ENCODE data around the gene RBPJ. TPM values are rescaled to one million over a fixed set of nuclear protein-coding genes. Genes with fewer than 3 reads are reported as not detected.
"Not testable (repeated sequence)": the region's sequence is repeated elsewhere in the genome, so short reads cannot be mapped to it uniquely, and the experiment has no call there.

Gene RBPJ
- total RNA-seq, 1 donor from 2014 or later: 28.6 TPM

DNA sequence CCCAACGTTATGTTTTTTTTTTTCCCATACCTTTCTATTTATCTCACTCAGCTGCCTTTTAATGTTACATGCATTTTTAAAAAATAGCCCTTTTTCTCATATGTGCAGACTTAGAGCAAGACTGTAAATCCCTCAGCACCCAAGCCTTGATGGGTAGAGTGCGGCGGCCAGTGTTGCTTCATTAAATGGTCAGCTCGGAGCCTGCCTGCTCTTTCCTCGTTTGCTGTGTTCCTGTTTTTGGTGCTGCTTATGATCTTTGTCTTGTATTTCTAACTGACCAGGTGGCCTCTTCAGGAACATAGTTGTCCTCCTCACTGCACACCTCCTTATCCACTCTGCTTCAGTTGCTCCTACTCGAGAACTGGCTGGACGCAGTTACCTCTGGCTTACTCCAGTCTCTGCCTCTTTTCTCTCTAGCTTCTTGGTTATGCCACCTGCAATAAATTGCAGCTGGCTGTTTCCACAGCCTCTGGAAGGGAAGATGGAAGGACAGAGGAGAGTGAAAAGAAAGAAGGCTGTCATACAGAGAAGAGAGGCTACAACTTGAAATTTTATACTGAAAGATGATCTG lies 10.7 kb downstream of the RBPJ start:
- no peak for DNase-seq (ENCODE audit: extremely low read depth, low read depth, low spot score)

DNA sequence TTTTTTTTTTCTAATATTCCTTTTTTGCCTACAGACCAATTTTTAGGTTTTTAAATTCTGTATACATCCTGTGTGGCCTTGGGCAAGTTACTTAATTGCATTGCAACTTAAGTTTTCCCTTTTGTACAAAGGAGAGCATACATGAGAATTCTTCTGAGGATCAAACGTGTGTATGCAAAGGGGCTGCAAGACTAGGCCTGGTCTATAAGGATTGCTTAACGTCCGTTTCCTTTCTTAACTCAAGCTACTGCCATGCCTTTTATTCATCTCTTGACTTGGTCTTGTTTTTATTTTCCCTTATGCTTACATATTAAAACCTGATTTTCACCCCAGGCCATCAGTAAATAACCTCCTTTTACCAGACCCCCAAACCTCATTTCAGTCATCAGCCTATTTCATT lies 13.6 kb downstream of the RBPJ start:
- no peak for DNase-seq (ENCODE audit: extremely low read depth, low read depth, low spot score)

DNA sequence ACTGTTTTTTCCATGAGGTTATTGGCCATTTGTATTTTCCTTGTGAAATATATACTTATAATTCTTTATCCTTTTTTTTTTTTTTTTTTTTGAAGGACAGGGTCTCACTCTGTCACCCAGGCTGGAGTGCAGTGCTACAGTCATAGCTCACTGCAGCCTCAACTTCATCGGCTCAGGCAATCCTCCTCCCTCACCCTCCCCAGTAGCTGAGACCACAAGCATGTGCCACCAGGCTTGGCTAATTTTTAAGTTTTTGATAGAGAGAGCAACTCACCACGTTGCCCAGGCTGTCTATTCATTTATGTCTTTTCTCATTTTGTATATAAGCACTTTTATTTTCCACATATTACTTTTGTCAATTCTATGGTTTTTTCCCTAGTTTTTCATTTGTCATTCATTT lies 16.8 kb downstream of the RBPJ start:
- no peak for DNase-seq (ENCODE audit: extremely low read depth, low read depth, low spot score)

DNA sequence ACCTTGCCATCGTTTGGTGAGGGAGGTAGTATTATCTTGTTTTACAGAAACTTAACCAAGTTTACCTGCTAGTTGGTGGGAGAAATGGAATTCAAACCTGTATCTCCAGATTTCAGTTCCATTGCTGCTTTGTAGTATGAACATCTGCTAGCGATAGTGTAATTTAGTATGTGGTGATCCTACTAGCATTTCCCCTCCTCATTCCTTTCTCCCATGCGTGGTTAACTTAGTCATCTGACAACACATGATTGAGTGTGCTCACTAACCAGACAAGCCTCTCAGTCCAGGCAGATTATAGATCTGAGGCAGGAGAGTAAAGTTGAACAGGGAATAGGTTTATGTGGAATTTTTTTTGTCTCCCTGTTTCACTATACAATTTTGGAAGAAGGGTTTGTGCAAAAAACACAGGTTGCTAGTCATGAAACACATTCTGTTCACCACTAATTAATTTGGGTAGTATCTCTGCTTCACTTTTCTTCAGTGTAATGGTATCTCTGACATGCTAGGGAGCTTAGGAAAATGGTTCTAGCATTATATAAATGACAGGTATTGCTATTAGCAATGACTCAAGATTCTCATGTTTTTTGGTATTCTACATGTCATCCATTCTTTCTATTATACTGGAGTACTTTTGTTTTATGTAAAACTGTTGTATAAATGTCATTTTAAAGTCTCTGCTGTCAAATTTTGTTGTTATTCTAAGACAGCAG lies 21.7 kb downstream of the RBPJ start:
- no peak for DNase-seq (ENCODE audit: extremely low read depth, low read depth, low spot score)

DNA sequence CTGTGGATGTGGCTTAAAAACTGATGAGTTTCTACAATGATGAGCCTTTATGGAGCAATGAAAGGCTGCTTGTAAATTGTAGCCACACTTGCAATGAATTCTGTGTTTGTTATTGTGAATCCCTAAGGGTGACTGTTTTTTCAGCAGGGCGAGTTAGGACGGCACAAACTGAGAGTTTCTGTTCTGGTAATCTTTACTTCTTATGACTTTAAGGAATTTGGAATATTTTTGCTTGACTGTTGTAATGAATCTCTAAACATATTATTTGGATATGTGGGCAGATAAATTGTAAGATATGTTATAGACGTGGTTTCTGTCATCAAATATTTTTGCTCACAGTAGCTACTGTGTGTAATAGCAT lies 22.2 kb downstream of the RBPJ start:
- no peak for DNase-seq (ENCODE audit: extremely low read depth, low read depth, low spot score)

DNA sequence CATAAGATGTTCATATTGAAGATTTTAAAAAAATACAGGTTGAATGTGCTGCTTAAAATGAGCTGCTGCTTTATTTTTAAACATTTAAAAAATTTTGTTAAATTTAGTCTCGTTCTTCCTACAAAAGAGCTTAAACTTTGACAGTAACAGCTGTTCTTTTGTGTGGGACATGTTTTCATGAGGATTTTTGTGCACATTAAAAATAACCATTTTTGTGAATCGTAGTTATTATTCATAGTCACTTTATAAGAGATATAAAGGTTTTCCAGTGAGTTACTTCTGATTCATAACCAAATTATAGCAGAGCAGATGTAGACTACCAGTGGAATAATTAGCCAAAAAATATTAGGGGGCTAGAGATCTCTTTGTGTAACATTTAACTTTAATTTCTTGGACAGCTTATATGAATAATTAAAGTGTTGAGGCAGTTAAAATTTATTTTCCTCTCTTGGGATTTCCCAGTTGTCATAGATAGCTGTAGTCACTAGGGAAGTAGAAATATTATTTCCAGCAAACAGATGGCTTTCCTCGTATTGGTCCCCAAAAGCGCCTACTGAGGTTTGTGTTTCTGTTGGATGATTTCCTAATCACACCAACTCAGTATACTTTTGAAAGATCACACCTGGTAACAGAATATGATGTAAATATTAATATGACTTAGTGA lies 24.2 kb downstream of the RBPJ start:
- no peak for DNase-seq (ENCODE audit: extremely low read depth, low read depth, low spot score)

DNA sequence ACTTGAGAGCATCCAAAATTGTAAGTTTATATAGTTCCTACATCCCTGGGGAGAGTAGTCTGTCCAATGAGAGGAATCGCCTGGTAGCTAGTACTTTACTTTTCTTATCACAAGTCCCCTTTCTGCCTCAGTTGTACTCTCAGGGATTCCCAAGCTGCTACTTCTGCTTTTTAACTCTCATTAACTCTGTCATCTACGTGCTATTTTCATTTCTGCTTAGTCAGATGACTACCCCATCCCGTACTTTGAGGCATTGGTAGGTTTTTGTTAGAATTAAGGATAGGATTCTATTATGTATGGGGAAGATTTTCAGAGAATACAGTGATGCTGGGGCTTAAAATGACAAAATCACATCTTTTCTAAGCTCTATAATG lies 24.7 kb downstream of the RBPJ start:
- DNase-seq (ENCODE audit: extremely low read depth, low read depth, low spot score): no peak

DNA sequence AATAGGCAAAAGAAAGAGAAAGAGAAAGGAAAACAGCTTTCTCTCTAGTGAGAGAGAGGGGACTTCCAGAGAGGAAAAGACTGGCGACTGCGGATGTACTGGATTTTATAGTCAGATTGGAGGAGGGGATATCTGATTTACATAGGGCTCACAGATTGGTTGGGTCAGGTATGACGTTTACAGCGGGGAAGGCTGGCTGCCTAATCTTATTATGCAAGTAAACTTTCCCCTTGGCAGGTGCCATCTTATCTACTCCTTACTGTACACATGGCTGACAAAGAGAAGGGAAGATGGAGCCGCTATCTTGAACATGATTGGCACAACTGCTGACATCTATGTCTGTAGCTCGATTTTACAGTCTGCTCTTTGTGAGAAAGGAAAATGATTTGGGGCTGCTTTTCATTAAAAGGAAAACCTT lies 25.4 kb downstream of the RBPJ start:
- DNase-seq (ENCODE audit: extremely low read depth, low read depth, low spot score): no peak

DNA sequence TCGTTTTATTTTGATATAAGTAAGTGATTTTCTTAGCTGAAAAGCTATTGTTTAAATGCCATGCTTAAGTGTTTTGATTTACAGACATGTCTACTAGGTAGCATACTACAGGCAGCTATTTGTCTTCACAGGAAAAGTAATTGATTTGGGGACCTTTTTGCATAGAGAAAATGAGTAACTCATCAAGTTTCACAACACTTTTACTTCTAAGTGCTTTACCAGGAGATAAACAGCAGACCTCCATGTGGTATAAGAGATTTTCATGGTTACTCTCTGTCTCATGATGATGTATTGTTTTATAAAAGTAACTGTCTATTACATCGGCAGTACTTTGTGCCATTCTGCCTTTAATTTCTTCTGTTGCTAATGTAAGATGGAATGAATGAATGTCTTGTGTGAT lies 28.7 kb downstream of the RBPJ start:
- no peak for DNase-seq (ENCODE audit: extremely low read depth, low read depth, low spot score)

DNA sequence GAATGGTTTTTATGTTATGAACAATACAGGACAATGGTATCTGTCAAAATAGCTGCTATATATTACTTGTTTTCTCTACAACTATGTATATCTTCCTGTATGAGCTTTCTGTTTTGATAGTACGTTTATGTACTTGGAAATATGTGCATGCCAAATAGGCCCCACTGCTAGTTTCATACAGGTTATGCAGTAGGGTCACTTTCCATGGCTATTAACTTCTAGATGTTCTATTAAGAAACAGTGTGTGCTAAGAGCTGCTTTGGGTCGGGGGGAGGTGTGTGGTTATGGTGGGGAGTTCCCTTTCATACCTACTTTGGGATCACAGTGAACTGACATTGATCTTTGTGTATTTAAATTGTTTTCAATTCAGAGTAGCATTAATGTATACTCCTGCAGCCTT lies 30.9 kb downstream of the RBPJ start:
- DNase-seq (ENCODE audit: extremely low read depth, low read depth, low spot score): no peak

DNA sequence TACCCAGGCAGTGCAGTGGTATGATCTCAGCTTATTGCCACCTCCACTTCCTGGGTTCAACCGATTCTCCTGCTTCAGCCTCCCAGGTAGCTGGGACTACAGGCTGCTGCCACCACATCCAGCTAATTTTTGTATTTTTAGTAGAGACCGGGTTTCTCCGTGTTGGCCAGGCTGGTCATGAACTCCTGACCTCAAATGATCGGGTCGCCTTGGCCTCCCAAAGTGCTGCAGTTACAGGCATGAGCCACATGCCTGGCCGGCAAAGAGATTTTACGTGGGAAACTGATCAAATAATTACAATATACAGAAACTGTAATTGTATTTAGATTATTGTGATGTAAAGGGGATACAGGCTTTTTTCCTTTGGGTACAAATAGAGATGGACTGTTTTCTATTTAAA lies 33.7 kb downstream of the RBPJ start:
- DNase-seq (ENCODE audit: extremely low read depth, low read depth, low spot score): no peak

DNA sequence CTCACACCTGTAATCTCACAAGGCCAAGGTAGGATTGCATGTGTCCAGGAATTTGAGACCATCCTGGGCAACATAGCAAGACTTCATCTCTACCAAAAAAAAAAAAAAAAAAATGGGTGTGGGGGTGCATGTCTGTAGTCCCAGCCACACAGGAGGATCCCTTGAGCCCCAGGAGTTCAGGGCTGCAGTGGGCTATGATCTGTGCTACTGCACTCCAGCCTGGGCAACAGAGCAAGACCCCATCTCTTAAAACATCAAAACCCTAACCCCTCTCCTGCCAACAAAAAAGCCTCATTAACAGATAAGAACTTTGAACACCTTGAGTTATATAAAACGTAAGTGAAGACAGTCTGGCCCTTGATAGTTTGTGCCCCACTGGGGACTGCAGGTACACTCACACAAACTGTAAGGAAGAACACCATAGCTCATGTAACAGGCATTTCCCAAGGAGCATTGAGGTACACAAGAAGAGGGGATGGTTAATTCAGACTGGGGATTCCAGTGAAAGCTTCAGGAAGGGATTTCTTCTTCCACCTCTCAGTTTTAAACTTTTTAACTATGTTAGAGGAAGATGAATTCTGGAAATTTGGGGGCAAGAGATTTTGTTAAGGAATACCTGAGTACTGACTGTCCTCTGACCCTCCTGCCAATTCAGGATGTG lies 34.7 kb downstream of the RBPJ start:
- DNase-seq (ENCODE audit: extremely low read depth, low read depth, low spot score): no peak

DNA sequence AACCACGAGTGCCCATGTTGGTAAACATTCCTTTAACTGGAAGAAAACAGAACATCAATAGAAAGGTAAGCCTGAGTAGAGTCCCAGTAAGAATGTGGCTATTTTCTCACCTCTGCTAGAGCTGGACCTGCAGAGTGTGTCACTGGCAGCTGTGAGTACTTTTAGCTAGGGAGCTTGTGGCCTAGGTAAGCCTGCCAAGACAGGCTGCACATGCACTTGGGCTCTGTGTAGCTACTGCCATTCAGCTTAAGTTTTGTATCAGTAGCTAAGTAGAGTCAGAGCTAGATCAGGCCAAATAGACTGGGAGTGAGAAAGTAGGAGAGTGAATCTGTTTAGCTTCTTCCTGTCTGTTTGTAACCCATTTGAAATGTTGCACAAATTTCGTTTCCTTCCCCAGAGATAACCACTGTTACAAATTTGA lies 35.3 kb downstream of the RBPJ start:
- DNase-seq (ENCODE audit: extremely low read depth, low read depth, low spot score): no peak

DNA sequence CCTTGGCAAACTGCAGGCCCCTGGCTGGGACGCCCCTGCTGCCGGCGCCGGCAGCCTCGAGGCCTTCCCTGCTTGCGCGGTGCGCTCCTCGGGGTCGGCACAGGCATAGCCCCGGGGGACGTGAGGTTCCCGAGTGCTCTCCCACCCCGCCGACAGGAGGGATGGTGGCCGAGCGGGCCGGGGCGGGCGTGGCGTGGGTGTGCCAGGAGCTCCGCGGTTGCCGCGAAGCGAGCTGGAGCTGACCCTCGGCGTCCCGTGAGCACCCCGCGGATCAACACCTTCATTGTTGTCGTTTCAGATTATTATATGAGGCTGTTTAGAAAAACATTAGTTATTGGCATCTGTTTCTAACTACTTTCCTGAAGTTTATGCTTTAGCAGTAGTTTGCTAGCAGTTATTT lies 38.7 kb downstream of the RBPJ start:
- DNase-seq (ENCODE audit: extremely low read depth, low read depth, low spot score): not testable (repeated sequence)

DNA sequence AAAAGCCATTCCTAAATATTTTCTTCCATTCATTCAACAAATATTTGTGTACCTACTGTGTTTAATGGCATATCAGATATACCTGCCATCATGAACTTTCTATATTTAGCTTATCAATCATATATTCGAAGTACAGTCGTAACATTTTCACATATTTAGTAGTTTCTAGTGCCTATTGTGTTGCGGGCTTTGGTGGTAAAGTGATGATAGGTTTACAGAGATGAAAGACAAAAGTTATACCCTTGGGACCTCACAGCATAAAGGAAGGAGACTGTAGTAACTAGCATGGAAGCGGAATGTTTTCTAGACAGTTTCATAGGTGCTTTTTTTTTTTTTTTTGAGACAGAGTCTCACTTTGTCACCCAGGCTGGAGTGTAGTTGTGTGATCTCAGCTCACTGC lies 39.5 kb downstream of the RBPJ start:
- no peak for DNase-seq (ENCODE audit: extremely low read depth, low read depth, low spot score)

DNA sequence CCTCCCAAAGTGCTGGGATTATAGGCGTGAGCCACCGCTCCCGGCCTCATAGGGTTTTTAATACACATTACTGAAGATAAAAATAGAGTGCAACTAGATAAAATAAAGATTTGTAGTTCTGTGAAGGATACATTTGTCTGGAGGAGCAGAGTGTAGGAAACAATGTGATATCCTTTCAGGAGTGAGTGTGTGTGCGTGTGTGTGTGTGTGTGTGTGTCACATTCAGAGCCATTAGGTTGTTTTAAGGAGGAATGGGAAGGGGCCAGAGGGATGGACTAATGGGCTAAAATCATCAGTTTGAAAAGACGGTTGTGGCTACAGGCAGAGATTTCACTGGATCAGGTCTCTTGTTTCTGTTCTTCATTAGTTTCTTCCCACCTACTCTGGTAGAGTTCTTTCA lies 40.0 kb downstream of the RBPJ start:
- no peak for DNase-seq (ENCODE audit: extremely low read depth, low read depth, low spot score)

DNA sequence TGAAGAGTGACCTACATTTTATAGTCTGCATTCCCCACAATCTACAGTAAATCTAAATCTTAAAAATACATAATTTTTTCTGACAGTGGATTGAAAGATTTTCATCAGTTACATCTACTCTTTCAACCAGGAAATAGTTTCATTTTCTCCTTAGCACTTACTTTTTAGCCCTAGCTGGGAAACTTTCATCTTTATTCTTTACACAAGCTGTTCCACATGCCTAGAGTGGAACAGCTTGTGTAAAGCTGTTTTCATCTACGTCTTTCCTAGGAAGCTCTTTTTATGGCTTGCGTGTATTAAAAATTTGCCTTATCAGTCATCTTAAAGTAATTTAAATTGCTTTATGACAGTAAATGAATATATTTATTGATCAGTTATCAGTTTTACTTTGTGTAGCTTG lies 40.5 kb downstream of the RBPJ start:
- DNase-seq (ENCODE audit: extremely low read depth, low read depth, low spot score): no peak

DNA sequence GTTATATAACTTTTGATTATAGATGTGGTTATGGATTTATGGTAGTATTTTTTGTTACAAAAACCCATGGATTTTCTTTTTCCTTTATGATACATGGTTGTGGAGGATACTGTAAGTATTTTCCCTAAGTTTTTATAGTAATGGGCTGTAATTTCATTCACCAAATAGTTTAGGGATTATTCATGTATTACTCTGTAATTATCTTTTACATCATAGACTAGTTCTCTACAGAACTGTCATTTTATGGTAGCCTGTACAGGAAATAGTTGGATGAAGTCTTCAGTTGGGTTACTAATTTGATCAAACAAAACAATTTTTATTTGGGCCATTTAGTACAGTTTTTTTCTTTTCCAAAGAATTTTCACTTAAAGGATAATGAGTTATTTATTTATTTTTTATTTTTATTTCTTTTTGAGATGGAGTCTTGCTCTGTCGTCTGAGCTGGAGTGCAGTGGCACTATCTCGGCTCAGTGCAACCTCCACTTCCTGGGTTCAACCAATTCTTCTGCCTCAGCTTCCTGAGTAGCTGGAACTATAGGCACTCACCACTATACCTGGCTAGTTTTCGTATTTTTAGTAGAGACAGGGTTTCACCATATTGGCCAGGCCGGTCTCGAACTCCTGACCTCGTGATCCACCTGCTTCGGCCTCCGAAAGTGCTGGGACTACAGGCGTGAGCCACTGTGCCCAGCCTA lies 42.1 kb downstream of the RBPJ start:
- DNase-seq (ENCODE audit: extremely low read depth, low read depth, low spot score): no peak

DNA sequence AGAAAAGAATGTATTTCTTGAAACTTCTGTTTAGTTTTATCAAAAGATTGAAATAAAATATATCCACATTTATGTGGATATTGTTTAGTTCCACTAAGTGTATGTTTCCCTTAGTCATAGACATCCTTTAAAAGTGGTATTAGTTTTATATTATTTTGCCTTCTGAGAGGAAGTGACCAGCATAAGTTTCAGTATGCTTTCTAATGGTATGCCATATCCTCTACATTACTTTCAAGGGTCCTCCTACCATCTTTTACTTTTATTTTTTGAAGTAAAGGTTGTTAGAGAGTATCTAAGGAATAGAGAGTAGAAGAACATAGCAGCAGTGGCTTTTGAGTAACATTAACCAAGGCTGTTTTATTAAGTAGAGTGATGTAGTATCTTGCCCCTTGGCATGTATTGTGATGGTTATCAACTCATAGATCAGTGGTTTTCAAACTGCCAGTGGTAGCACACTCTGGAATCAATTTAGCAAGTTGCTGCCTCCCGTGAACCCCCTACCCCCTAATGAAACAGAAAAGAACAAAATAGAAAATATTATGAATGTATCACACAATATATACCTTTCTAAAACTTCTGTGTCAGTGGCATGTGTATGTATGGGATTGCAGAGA lies 44.8 kb downstream of the RBPJ start:
- DNase-seq (ENCODE audit: extremely low read depth, low read depth, low spot score): no peak

DNA sequence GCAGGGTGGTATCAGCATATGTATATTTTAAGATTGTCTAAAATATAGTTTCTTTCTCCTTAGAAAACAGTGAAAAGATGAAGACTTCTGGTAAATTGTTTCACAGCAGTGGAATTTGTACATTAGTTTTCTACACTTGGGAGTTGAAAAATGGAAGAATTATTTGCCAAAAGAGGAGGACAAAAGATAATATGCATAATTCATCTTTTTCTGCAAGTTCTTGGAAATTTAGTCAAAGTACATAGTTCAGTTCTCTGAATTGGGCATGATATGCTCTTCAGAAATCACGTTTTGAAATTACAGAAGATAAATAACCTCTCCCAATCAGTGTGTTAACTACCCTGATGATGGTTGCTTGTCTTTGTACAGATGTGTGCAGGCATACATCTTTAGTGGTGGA lies 47.0 kb downstream of the RBPJ start:
- DNase-seq (ENCODE audit: extremely low read depth, low read depth, low spot score): no peak

DNA sequence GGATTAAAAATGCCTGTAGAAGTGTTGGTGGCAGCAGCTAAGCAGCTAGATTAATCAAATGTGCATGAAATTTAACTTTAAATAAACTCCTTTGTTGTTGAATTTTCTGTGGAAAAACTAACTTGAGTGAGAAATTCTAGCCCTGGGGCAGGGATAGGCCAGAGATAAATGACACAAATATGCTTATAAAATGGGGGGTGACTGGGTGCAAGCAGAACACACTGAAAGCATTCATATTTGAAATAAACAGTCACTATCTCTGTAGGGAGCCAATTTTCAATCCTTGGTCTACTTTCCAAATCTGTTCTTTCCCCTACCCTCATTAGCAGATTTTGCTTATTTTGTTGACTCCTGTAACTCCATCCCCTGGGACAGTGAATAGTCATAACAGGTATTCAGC lies 47.9 kb downstream of the RBPJ start:
- DNase-seq (ENCODE audit: extremely low read depth, low read depth, low spot score): no peak

All from glomerular endothelial cell (primary cell).